ENCODE measurements around the gene SLC25A6. TPM values are rescaled to one million over a fixed set of nuclear protein-coding genes. Genes with fewer than 3 reads are reported as not detected.
"Not testable (repeated sequence)": the region's sequence is repeated elsewhere in the genome, so short reads cannot be mapped to it uniquely, and the experiment has no call there.

SLC25A6 gene
- total RNA-seq, 1 donor from 2014 or later: 189 TPM

- DNase-seq (ENCODE audit: low read depth): no peak
These were observed 37.6 kb downstream of the SLC25A6 start for GRCh38 chrX:1354036-1355019.

DNA sequence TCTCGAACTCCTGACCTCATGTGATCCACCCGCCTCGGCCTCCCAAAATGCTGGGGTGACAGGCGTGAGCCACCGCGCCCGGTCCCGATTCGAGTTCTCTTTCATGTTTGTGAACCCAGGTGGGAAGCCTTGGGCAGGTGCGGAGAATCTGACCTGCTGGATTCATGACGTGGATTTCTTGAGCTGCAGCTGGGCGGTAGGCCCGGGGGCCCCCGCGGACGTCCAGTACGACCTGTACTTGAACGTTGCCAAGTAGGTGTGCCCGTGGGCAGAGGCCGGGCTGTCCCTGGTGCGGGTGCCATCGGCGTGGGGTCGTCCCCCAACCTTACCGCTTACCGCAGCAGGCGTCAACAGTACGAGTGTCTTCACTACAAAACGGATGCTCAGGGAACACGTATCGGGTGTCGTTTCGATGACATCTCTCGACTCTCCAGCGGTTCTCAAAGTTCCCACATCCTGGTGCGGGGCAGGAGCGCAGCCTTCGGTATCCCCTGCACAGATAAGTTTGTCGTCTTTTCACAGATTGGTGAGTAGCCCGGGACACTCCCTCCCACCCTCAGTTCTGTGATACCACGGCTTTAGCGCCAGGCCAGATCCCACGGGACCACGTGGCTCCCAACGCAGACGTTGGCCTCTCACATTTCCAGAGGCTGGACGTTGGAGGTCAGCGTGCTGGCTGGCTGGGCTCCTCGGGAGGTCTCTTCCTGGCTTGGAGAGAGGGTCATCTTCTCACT lies 39.8 kb downstream of the SLC25A6 start:
- DNase-seq (ENCODE audit: low read depth): no peak

- not testable (repeated sequence) for DNase-seq (ENCODE audit: low read depth)
These were observed 42.3 kb downstream of the SLC25A6 start for GRCh38 chrX:1349606-1350005.

GRCh38 chrX:1341545-1342184 lies 50.2 kb downstream of the SLC25A6 start:
- no peak for DNase-seq (ENCODE audit: low read depth)

DNA sequence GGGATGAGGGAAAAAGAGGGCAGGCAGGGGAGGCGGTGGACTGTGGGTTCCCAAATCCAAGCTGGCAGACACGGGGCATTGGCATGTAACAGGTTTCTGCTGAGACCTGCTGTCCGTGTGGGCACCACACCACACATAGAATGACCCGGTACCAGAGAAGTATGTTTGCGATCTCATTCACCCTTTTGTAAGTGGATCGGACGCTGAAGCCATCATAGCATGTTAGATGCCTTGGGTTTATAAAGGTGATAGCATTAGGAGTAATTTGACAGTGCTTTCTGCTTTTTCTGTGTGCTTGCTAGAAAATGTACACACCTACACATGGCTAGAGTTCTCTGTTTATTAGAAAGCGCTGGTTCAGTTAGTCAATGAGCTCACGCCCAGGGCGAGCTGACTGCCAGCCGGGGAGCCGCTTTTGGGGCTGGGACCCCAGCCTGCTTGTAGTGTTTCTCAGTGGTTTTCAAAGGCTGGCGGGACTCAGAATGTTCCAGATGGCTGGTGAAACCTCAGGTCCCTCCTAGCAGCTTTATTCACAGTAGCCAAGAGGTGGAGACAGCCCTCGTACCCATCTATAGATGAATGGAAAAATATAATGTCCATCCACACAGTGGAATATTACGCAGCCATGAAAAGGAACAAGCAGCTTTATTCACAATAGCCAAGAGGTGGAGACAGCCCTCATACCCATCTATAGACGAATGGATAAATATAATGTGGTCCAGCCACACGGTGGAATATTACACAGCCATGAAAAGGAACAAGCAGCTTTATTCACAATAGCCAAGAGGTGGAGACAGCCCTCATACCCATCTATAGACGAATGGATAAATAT lies 54.7 kb downstream of the SLC25A6 start:
- no peak for DNase-seq (ENCODE audit: low read depth)

DNA sequence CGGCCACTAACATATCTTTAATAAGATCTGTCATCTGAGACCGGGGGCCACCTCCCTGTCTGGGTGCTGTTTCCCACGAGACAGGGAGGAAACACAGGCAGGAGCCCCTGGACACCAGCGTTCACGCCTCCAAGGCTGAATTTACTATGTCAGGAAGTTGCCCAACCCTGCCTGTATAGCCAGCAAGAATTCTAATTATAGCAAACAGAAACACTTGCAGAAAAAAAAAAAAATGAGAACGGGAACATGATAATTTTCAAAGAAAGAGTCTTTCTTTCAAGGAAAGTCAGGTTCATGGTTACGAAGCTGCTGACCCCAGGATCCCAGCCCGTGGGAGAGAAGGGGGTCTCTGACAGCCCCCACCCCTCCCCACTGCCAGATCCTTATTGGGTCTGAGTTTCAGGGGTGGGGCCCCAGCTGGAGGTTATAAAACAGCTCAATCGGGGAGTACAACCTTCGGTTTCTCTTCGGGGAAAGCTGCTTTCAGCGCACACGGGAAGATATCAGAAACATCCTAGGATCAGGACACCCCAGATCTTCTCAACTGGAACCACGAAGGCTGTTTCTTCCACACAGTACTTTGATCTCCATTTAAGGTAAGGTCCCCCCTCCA lies 55.5 kb downstream of the SLC25A6 start, which contains the start of gene IL3RA:
Gene IL3RA, plus strand, starts transcription at position 455 of the 613 bp plus-strand sequence. CDS start 4,981 bp downstream, outside the sequence.
- DNase-seq (ENCODE audit: low read depth): peak; percentile 6

Other genes with a start within 250 kb of the SLC25A6 start
- not detected in 2 replicates for gene CRLF2, start 179.5 kb downstream of the SLC25A6 start, total RNA-seq
- not detected in 2 replicates for gene CSF2RA, start 123.3 kb downstream of the SLC25A6 start, total RNA-seq
- gene IL3RA, start 55.3 kb downstream of the SLC25A6 start, total RNA-seq: not detected in 2 replicates
- 5.6 and 7.1 TPM in 2 replicates for gene ASMTL, start 60.8 kb upstream of the SLC25A6 start, total RNA-seq
- under 0.01 TPM in 1 of 2 replicates, not detected in the other for gene P2RY8, start 145.1 kb upstream of the SLC25A6 start, total RNA-seq
- gene AKAP17A, start 199.5 kb upstream of the SLC25A6 start, total RNA-seq: 21.0 and 35.1 TPM in 2 replicates
- not detected in 2 replicates for gene ASMT, start 222.9 kb upstream of the SLC25A6 start, total RNA-seq

Measured in renal cortical epithelial cell (primary cell).